A549 (cell line): Measurements from ENCODE around the gene TMEM225B. TPM values are rescaled to one million over a fixed set of nuclear protein-coding genes. Genes with fewer than 3 reads are reported as not detected.

Source experiments
- ATAC-seq, 2 experiments: fragments of 200-7000 bp in 1 of 2; fragments of >200 bp in 1 of 2; cut with Nextera tagmentation in 1 of 2; cut with Tn5 transposase in 1 of 2; 3 replicates each; pipeline versions ENCODE4 v1.8.0 to v1.9.1; 2018 to 2020; ENCODE audit warnings: mild to moderate bottlenecking in 1 of 2, moderate library complexity in 1 of 2
- CTCF ChIA-PET: fragments of 300-600 bp; sonication (Branson Sonifier 250); formaldehyde crosslinking; extraction: SDS; loops from one replicate; lab custom pipeline; 2021; ENCODE audit warnings: antibody characterized with exemption, inconsistent platforms; lab: Yijun Ruan, JAX
- POLR2A ChIA-PET: fragments of 350-600 bp; formaldehyde crosslinking; extraction: SDS; loops from one replicate; lab custom pipeline; 2021; ENCODE audit warnings: antibody characterized with exemption, inconsistent platforms; lab: Yijun Ruan, JAX
- DNase-seq, 2 experiments: peaks; one replicate each; pipeline versions ENCODE4 v3.0.0 to v3.0.0-alpha.2; 2011 to 2016; ENCODE audit warnings: low read depth in 1 of 2, low spot score in 1 of 2
- FAIRE-seq: peaks from 2 replicates; lab custom pipeline; 2011; peaks lifted over from hg19 to GRCh38; lab: Jason Lieb, UNC
- H3K27ac ChIP-seq, 2 experiments: fragments of >200 bp; sonication (Bioruptor Twin); formaldehyde crosslinking; 3 replicates each; pipeline ENCODE4 v1.5.1; 2016 to 2017
- H3K4me1 ChIP-seq: fragments of >200 bp; sonication (Bioruptor Twin); formaldehyde crosslinking; 3 replicates; pipeline ENCODE4 v1.6.1; 2016
- H3K4me2 ChIP-seq: fragments of >200 bp; sonication (Bioruptor Twin); formaldehyde crosslinking; 3 replicates; pipeline ENCODE4 v1.6.1; 2016
- H3K4me3 ChIP-seq: fragments of >200 bp; sonication (Bioruptor Twin); formaldehyde crosslinking; 3 replicates; pipeline ENCODE4 v1.5.1; 2016
- H3K9me3 ChIP-seq: fragments of >200 bp; sonication (Bioruptor Twin); formaldehyde crosslinking; 3 replicates; pipeline ENCODE4 v1.6.1; 2016
- BHLHE40 ChIP-seq: IDR thresholded peaks from 2 replicates; pipeline ENCODE4 v1.6.1; 2012; ENCODE audit warnings: low read depth, low read length, inconsistent platforms
- CBX8 ChIP-seq: fragments of 200-600 bp; sonication (generic); IDR thresholded peaks from 2 replicates; pipeline ENCODE4 v1.6.1; 2016
- CHD4 ChIP-seq: fragments of 200-600 bp; sonication (generic); IDR thresholded peaks from 2 replicates; pipeline ENCODE4 v1.6.1; 2016; ENCODE audit warnings: antibody characterized with exemption, mild to moderate bottlenecking, borderline replicate concordance
- CTCF ChIP-seq: fragments of >200 bp; sonication (Bioruptor Twin); formaldehyde crosslinking; IDR thresholded peaks from 3 replicates; pipeline ENCODE4 v1.5.1; 2016
- EHF ChIP-seq: fragments of 250-450 bp; sonication (Bioruptor Pico); IDR thresholded peaks from 2 replicates; pipeline ENCODE4 v1.5.0; 2020; ENCODE audit warnings: mild to moderate bottlenecking
- ELK1 ChIP-seq: fragments of 150-350 bp; IDR thresholded peaks from 2 replicates; pipeline ENCODE4 v1.6.1; 2014; ENCODE audit warnings: low read depth, mild to moderate bottlenecking, low read length
- EP300 ChIP-seq, 2 experiments: fragments of >200 bp; sonication (Bioruptor Twin); formaldehyde crosslinking; IDR thresholded peaks; 2 replicates in 1 of 2; 3 replicates in 1 of 2; pipeline ENCODE4 v1.6.1; 2016 to 2017
- GATA3 ChIP-seq: IDR thresholded peaks from 2 replicates; pipeline ENCODE4 v1.6.1; 2012; ENCODE audit warnings: borderline replicate concordance
- HEYL ChIP-seq: fragments of 250-450 bp; sonication (Bioruptor Pico); IDR thresholded peaks from 2 replicates; pipeline ENCODE4 v1.8.0; 2021; ENCODE audit warnings: mild to moderate bottlenecking, moderate library complexity
- HMGXB4 ChIP-seq: fragments of 250-450 bp; sonication (Bioruptor Pico); IDR thresholded peaks from 2 replicates; pipeline ENCODE4 v1.5.0; 2021; ENCODE audit warnings: mild to moderate bottlenecking, moderate library complexity, borderline replicate concordance
- HOXB5 ChIP-seq: fragments of 250-450 bp; sonication (Bioruptor Pico); IDR thresholded peaks from 2 replicates; pipeline ENCODE4 v1.5.0; 2020; ENCODE audit warnings: mild to moderate bottlenecking, moderate library complexity
- JUN ChIP-seq, 2 experiments: fragments of >200 bp; sonication (Bioruptor Twin); formaldehyde crosslinking; IDR thresholded peaks; 2 replicates in 1 of 2; 3 replicates in 1 of 2; pipeline ENCODE4 v1.6.1; 2016 to 2017
- JUNB ChIP-seq: fragments of >200 bp; sonication (Bioruptor Twin); formaldehyde crosslinking; IDR thresholded peaks from 2 replicates; pipeline ENCODE4 v1.6.1; 2016
- KDM5A ChIP-seq: fragments of 200-600 bp; sonication (generic); IDR thresholded peaks from 2 replicates; pipeline ENCODE4 v1.6.1; 2016; ENCODE audit warnings: antibody characterized with exemption, mild to moderate bottlenecking
- MAFK ChIP-seq: fragments of 450-650 bp; IDR thresholded peaks from 2 replicates; pipeline ENCODE4 v1.6.1; 2014; ENCODE audit not compliant: partially characterized antibody
- NPAS2 ChIP-seq: fragments of 250-450 bp; sonication (Bioruptor Pico); IDR thresholded peaks from 2 replicates; pipeline ENCODE4 v1.8.0; 2022; ENCODE audit warnings: mild to moderate bottlenecking, moderate library complexity, borderline replicate concordance
- PBX3 ChIP-seq: IDR thresholded peaks from 2 replicates; pipeline ENCODE4 v1.6.1; 2012
- POLR2AphosphoS2 ChIP-seq: conservative IDR thresholded peaks from 2 replicates; pipeline ENCODE4 v1.6.1; 2012; ENCODE audit warnings: low read length, improper control_type of control experiment, inconsistent platforms
- SMC3 ChIP-seq: fragments of >200 bp; sonication (Bioruptor Twin); formaldehyde crosslinking; IDR thresholded peaks from 3 replicates; pipeline ENCODE4 v1.6.1; 2018; ENCODE audit warnings: inconsistent platforms
- TFCP2L1 ChIP-seq: fragments of 250-450 bp; sonication (Bioruptor Pico); IDR thresholded peaks from 2 replicates; pipeline ENCODE4 v1.5.0; 2021; ENCODE audit warnings: mild to moderate bottlenecking
- TP53 ChIP-seq: fragments of 250-450 bp; sonication (Bioruptor Pico); IDR thresholded peaks from 2 replicates; pipeline ENCODE4 v1.5.0; 2021; ENCODE audit warnings: mild to moderate bottlenecking, moderate library complexity
- ZC3H11A ChIP-seq: fragments of 450-650 bp; IDR thresholded peaks from 2 replicates; pipeline ENCODE4 v1.6.1; 2014; ENCODE audit warnings: antibody characterized with exemption, mild to moderate bottlenecking
- ZNF302 ChIP-seq: fragments of 250-450 bp; sonication (Bioruptor Pico); IDR thresholded peaks from 2 replicates; pipeline ENCODE4 v1.9.0; 2021; ENCODE audit warnings: inconsistent platforms, mild to moderate bottlenecking, moderate library complexity
- WGBS: methylation state at CpG from one replicate; pipeline ENCODE4 v1.1.6; 2017; ENCODE audit errors: missing lambda C conversion rate; 5-methylcytosine and 5-hydroxymethylcytosine counted together
- polyA plus RNA-seq, 4 experiments: library from polyadenylated mRNA; depleted of rRNA in 3 of 4; stranded (reverse); fragments of >200 nt; fragmentation: RNase III in 1 of 4; extraction: RNeasy Plus Mini Kit Qiagen cat#74134 plus additional on column Dnase treatment in 1 of 4; gene quantifications; 2 replicates in 3 of 4; 3 replicates in 1 of 4; pipeline ENCODE4 v1.2.3, GENCODE V29; 2011 to 2017

TMEM225B gene
- polyA plus RNA-seq, 2 of the 4 experiments (the other 2 are of a cell fraction), result 0.59 to 5.4 TPM

GRCh38 chr7:99623702-99624447, 25.8 kb downstream of the TMEM225B start:
- H3K4me3 ChIP-seq, result no peak overlapping the region
- no peak overlapping the region for H3K4me2 ChIP-seq
- 91% methylated on average over 9 of the region's 9 CpGs for WGBS
- DNase-seq, result no peak
- no peak for TF ChIP-seq ZNF302 (CRISPR knock-in tag)
- no peak for TF ChIP-seq TP53 (CRISPR knock-in tag)
- no peak for TF ChIP-seq SMC3
- TF ChIP-seq HEYL (CRISPR knock-in tag), result no peak
- no peak for TF ChIP-seq JUNB
- TF ChIP-seq MAFK, result no peak
- no peak for TF ChIP-seq EP300 (IDR thresholded peaks at IDR 0.05)
- no peak for TF ChIP-seq ELK1
- TF ChIP-seq CHD4, result no peak
- no peak for TF ChIP-seq HMGXB4 (CRISPR knock-in tag)
- no peak for TF ChIP-seq JUN (IDR thresholded peaks at IDR 0.05)
- H3K4me1 ChIP-seq, result peaks cover 2% of the 10 kb centered on the region; the same call in 2 of the 3 replicates
- ChIA-PET CTCF (interaction anchor here (0.6 to 1.9 kb wide), 3 partner anchors 8 to 364 kb away, joined by 3 to 9 read pairs (median 4); no protein-coding TSS in a partner anchor), POLR2A (no interaction called here)
- no peak overlapping the region for H3K27ac ChIP-seq
- no peak for FAIRE-seq
- H3K9me3 ChIP-seq, result no peaks in the 10 kb centered on the region
- no peak for ATAC-seq

- TF ChIP-seq MAFK, result no peak
- TF ChIP-seq PBX3, result no peak
- TF ChIP-seq ZC3H11A, result no peak
- no peak for TF ChIP-seq CBX8
- no peak for TF ChIP-seq POLR2AphosphoS2
- TF ChIP-seq KDM5A, result no peak
- no peak for TF ChIP-seq TFCP2L1 (CRISPR knock-in tag)
- TF ChIP-seq BHLHE40, result no peak
- no peak for TF ChIP-seq HMGXB4 (CRISPR knock-in tag)
- TF ChIP-seq CTCF, result no peak
- no peak for TF ChIP-seq HOXB5
- TF ChIP-seq EHF (CRISPR knock-in tag), result no peak
- TF ChIP-seq JUNB, result no peak
- TF ChIP-seq NPAS2 (CRISPR knock-in tag), result no peak
- TF ChIP-seq TP53 (CRISPR knock-in tag), result no peak
- TF ChIP-seq GATA3, result no peak
- FAIRE-seq, result no peak
Measured at GRCh38 chr7:99624484-99624883, 26.4 kb downstream of the TMEM225B start.

More at GRCh38 chr7:99624484-99624883, 26.4 kb downstream of the TMEM225B start:
- Histone ChIP-seq H3K4me3 (no peak overlapping the region), H3K4me1 (no peaks in the 10 kb centered on the region), H3K9me3 (no peaks in the 10 kb centered on the region), H3K4me2 (no peak overlapping the region), H3K27ac (no peak overlapping the region)
- ATAC-seq, result no peak
- CTCF ChIA-PET, result interaction anchor here (0.6 to 1.9 kb wide), 3 partner anchors 9 to 364 kb away, joined by 3 to 9 read pairs (median 4); no protein-coding TSS in a partner anchor
- DNase-seq, result no peak
- POLR2A ChIA-PET, result no interaction called here
- 94% methylated on average over 16 of the region's 16 CpGs for WGBS
